Osteocyte (in vitro differentiated cells): Measurements from ENCODE around the gene ABLIM2. TPM values are rescaled to one million over a fixed set of nuclear protein-coding genes. Genes with fewer than 3 reads are reported as not detected.

Experiments used
- DNase-seq: peaks from one replicate; pipeline ENCODE4 v3.0.0; 2021; ENCODE audit warnings: mixed read lengths; ENCODE audit not compliant: unreplicated experiment; ENCODE audit errors: extremely low spot score
- H3K27ac Mint-ChIP-seq: one replicate; pipeline ENCODE4 v1.8.0; 2021; ENCODE audit warnings: mild to moderate bottlenecking, mixed read lengths; ENCODE audit not compliant: unreplicated experiment
- H3K27me3 Mint-ChIP-seq: one replicate; pipeline ENCODE4 v1.8.0; 2021; ENCODE audit warnings: mixed read lengths; ENCODE audit not compliant: unreplicated experiment
- H3K36me3 Mint-ChIP-seq: one replicate; pipeline ENCODE4 v1.8.0; 2021; ENCODE audit warnings: mixed read lengths; ENCODE audit not compliant: unreplicated experiment
- H3K4me1 Mint-ChIP-seq: one replicate; pipeline ENCODE4 v1.8.0; 2021; ENCODE audit warnings: mixed read lengths; ENCODE audit not compliant: unreplicated experiment
- H3K4me3 Mint-ChIP-seq: one replicate; pipeline ENCODE4 v1.8.0; 2021; ENCODE audit warnings: mild to moderate bottlenecking, moderate library complexity, mixed read lengths; ENCODE audit not compliant: unreplicated experiment
- H3K9me3 Mint-ChIP-seq: one replicate; pipeline ENCODE4 v1.8.0; 2021; ENCODE audit warnings: mixed read lengths; ENCODE audit not compliant: unreplicated experiment
- CTCF ChIP-seq: fragments of 200-600 bp; sonication (generic); IDR thresholded peaks from 2 replicates; pipeline ENCODE4 v1.5.0; 2021; ENCODE audit warnings: antibody characterized with exemption, mild to moderate bottlenecking, moderate library complexity
- total RNA-seq: library from RNA; stranded (reverse); gene quantifications from 2 replicates; pipeline ENCODE4 v1.2.1, GENCODE V29; 2021

The ABLIM2 gene
- total RNA-seq, 1 donor from 2014 or later, result 0.24 TPM

GRCh38 chr4:7956934-7957656 is 201.5 kb downstream of the ABLIM2 start:
- DNase-seq, result no peak
- peaks cover 4% of the 10 kb centered on the region for H3K4me1 Mint-ChIP-seq
- no peak overlapping the region for H3K27ac Mint-ChIP-seq
- H3K27me3 Mint-ChIP-seq, result no peaks in the 10 kb centered on the region
- H3K36me3 Mint-ChIP-seq, result no peaks in the 10 kb centered on the region
- no peak for TF ChIP-seq CTCF
- H3K4me3 Mint-ChIP-seq, result no peak overlapping the region
- no peaks in the 10 kb centered on the region for H3K9me3 Mint-ChIP-seq

GRCh38 chr4:7956270-7956808 is 202.3 kb downstream of the ABLIM2 start:
- no peak overlapping the region for H3K27ac Mint-ChIP-seq
- no peak for TF ChIP-seq CTCF
- no peaks in the 10 kb centered on the region for H3K27me3 Mint-ChIP-seq
- H3K9me3 Mint-ChIP-seq, result no peaks in the 10 kb centered on the region
- H3K36me3 Mint-ChIP-seq, result no peaks in the 10 kb centered on the region
- DNase-seq, result no peak
- H3K4me3 Mint-ChIP-seq, result no peak overlapping the region
- H3K4me1 Mint-ChIP-seq, result peaks cover 4% of the 10 kb centered on the region

- TF ChIP-seq CTCF, result no peak
- peaks cover 1% of the 10 kb centered on the region for H3K4me1 Mint-ChIP-seq
- no peak overlapping the region for H3K27ac Mint-ChIP-seq
- no peaks in the 10 kb centered on the region for H3K9me3 Mint-ChIP-seq
- no peaks in the 10 kb centered on the region for H3K36me3 Mint-ChIP-seq
- no peak for DNase-seq
- H3K27me3 Mint-ChIP-seq, result no peaks in the 10 kb centered on the region
- H3K4me3 Mint-ChIP-seq, result no peak overlapping the region
Observed at GRCh38 chr4:7955393-7955792, 203.2 kb downstream of the ABLIM2 start.

GRCh38 chr4:7952615-7953014 is 206.0 kb downstream of the ABLIM2 start:
- DNase-seq, result no peak
- peaks cover 8% of the 10 kb centered on the region for H3K27me3 Mint-ChIP-seq
- H3K4me1 Mint-ChIP-seq, result peaks cover 1% of the 10 kb centered on the region
- no peak overlapping the region for H3K27ac Mint-ChIP-seq
- no peak overlapping the region for H3K4me3 Mint-ChIP-seq
- TF ChIP-seq CTCF, result no peak
- H3K36me3 Mint-ChIP-seq, result no peaks in the 10 kb centered on the region
- H3K9me3 Mint-ChIP-seq, result no peaks in the 10 kb centered on the region

GRCh38 chr4:7950301-7951092 is 208.1 kb downstream of the ABLIM2 start:
- H3K9me3 Mint-ChIP-seq, result no peaks in the 10 kb centered on the region
- no peak overlapping the region for H3K4me3 Mint-ChIP-seq
- H3K4me1 Mint-ChIP-seq, result no peaks in the 10 kb centered on the region
- peaks cover 8% of the 10 kb centered on the region for H3K27me3 Mint-ChIP-seq
- H3K36me3 Mint-ChIP-seq, result no peaks in the 10 kb centered on the region
- TF ChIP-seq CTCF, result no peak
- DNase-seq, result no peak
- no peak overlapping the region for H3K27ac Mint-ChIP-seq
